Retinal pigment epithelial cell (primary cell): ENCODE results near the gene GDF10.

Experiments used
- DNase-seq: peaks from one replicate; pipeline ENCODE4 v3.0.0-alpha.2; 2010; ENCODE audit warnings: low read depth
- H3K4me3 ChIP-seq: 2 replicates; pipeline ENCODE4 v1.5.1; 2011; ENCODE audit warnings: mild to moderate bottlenecking, low read length, control low read depth, moderate library complexity
- CTCF ChIP-seq: conservative IDR thresholded peaks from 2 replicates; pipeline ENCODE4 v1.5.1; 2011; ENCODE audit warnings: low read depth, low read length, control low read depth, inconsistent platforms

GDF10 gene

GRCh38 chr10:47261556-47261955 is 38.4 kb upstream of the GDF10 start:
- TF ChIP-seq CTCF: no peak
- no peak for DNase-seq

GRCh38 chr10:47262606-47263533 is 37.1 kb upstream of the GDF10 start:
- no peak for TF ChIP-seq CTCF
- no peak for DNase-seq
- no peak overlapping the region for H3K4me3 ChIP-seq

More at GRCh38 chr10:47261556-47261955, 38.4 kb upstream of the GDF10 start:
- H3K4me3 ChIP-seq: no peak overlapping the region

GRCh38 chr10:47264797-47265281 is 35.2 kb upstream of the GDF10 start:
- no peak for DNase-seq
- TF ChIP-seq CTCF: no peak

GRCh38 chr10:47266602-47267001 is 33.4 kb upstream of the GDF10 start:
- H3K4me3 ChIP-seq: no peak overlapping the region
- no peak for DNase-seq
- no peak for TF ChIP-seq CTCF

More at GRCh38 chr10:47264797-47265281, 35.2 kb upstream of the GDF10 start:
- H3K4me3 ChIP-seq: no peak overlapping the region

GRCh38 chr10:47268696-47269095 is 31.3 kb upstream of the GDF10 start:
- H3K4me3 ChIP-seq: no peak overlapping the region
- no peak for TF ChIP-seq CTCF
- DNase-seq: no peak

GRCh38 chr10:47269294-47269693 is 30.7 kb upstream of the GDF10 start:
- no peak for TF ChIP-seq CTCF
- no peak for DNase-seq
- H3K4me3 ChIP-seq: no peak overlapping the region

GRCh38 chr10:47276071-47276470 is 23.9 kb upstream of the GDF10 start:
- H3K4me3 ChIP-seq: no peak overlapping the region
- DNase-seq: no peak
- TF ChIP-seq CTCF: no peak
